ENCODE measurements around the gene UBR4. TPM values are rescaled to one million over a fixed set of nuclear protein-coding genes. Genes with fewer than 3 reads are reported as not detected.

UBR4 gene
- total RNA-seq, 2 donors from 2014 or later, result 97.7 to 114 TPM

DNA sequence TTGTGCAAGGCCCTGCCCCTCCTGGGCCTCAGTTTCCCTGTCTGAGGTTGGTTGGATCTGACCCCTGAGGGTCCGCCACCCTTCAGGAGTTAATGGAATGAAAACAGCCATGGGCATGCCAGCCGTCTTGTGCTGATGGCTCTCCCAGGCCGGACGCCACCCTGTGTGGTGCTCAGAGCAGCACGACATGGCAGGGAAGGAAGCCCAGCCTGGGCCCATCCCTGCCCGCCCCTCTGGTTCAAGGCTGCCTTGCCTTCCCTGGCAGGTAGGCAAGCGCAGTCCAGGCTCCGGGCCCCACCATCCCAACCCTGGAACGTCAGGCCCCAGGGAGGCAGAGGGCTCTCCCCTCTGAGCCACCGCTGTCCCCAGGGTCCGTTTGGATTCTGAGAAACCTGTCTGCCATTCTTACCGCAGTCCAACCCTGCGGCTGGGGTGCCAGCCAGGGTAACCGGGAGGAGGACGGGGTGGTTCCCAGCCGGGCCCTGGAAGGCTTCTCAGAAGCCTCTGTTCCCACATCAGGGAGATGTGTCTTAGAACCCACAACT, 145.1 kb downstream of the UBR4 start:
- no peak for DNase-seq
- H3K27ac ChIP-seq, result no peak overlapping the region
- peaks cover 14% of the 10 kb centered on the region for H3K4me1 ChIP-seq
- intact Hi-C loops (cut with DNase I), result no loop called here
- TF ChIP-seq, protein P1, sequence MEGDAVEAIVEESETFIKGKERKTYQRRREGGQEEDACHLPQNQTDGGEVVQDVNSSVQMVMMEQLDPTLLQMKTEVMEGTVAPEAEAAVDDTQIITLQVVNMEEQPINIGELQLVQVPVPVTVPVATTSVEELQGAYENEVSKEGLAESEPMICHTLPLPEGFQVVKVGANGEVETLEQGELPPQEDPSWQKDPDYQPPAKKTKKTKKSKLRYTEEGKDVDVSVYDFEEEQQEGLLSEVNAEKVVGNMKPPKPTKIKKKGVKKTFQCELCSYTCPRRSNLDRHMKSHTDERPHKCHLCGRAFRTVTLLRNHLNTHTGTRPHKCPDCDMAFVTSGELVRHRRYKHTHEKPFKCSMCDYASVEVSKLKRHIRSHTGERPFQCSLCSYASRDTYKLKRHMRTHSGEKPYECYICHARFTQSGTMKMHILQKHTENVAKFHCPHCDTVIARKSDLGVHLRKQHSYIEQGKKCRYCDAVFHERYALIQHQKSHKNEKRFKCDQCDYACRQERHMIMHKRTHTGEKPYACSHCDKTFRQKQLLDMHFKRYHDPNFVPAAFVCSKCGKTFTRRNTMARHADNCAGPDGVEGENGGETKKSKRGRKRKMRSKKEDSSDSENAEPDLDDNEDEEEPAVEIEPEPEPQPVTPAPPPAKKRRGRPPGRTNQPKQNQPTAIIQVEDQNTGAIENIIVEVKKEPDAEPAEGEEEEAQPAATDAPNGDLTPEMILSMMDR (IDR thresholded peaks at IDR 0.05), result no peak
- H3K4me3 ChIP-seq, result no peak overlapping the region
- H3K27me3 ChIP-seq, result no peaks in the 10 kb centered on the region
- H3K36me3 ChIP-seq, result no peaks in the 10 kb centered on the region
- no peak overlapping the region for H3K9ac ChIP-seq (ENCODE audit: low read depth in 2 of 2, low read length in 2 of 2)
- no peaks in the 10 kb centered on the region for H3K9me3 ChIP-seq

DNA sequence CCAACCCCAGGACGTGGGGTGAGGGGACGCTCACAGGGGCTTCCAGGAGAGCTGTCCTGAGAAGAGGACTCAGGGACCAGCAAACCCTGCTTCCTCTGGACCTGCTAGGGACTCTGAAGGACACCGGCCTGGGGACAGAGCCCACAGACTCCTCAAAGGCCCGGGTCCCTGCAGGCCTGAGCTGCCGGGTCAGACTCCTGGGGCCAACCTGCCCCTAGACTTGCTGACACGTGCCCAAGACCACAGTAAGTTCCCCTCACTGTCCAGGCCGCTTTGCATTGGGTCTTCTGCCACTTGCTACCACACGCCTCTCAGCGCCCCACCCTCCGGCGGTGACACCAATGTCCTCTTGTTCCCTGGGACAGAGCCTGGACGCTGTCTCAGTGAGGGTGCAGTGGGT, 146.9 kb downstream of the UBR4 start:
- Histone ChIP-seq H3K4me1 (peaks cover 14% of the 10 kb centered on the region), H3K9ac (ENCODE audit: low read depth in 2 of 2, low read length in 2 of 2) (no peak overlapping the region), H3K27ac (no peak overlapping the region), H3K9me3 (no peaks in the 10 kb centered on the region), H3K27me3 (no peaks in the 10 kb centered on the region), H3K36me3 (no peaks in the 10 kb centered on the region), H3K4me3 (no peak overlapping the region)
- DNase-seq, result no peak
- TF ChIP-seq, protein P1 (IDR thresholded peaks at IDR 0.05), result no peak
- intact Hi-C loops (cut with DNase I), result no loop called here

DNA sequence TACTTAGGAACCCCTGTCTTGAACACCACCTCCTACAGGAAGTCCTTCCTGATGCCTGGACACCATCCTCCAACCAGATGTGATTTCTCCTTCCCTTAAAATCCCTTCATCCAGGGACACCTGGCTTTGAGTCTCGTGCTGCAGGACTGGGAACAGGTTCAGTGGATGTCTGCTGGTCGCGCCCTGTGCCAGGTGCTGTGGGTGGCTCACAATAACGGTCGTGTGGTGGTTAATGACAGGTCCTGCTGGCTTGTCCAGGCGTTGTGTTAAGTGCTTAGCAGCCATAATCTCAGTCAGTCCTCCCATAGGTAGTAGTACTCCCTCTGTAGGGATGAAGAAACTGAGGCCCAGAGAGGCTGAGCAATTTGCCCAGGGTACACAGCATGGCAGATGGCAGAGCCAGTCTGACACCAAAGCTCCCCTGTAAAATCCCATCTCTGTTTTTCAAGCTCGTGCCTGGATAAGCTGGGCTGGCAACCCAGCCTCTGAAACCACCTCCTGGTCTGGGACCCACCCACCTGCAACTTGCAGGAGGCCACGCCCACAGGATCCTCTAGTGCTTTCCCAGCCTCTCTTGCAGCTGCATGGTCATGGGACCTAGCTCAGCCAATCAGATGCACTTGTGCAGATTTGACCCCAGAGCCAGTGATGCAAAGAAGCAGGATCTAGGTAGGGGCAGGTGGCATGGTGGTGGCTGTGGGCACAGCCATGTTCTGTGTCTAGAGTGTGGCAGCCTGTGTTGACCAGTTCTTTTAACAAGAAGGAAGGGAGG, 147.6 kb downstream of the UBR4 start:
- Histone ChIP-seq H3K4me1 (peaks cover 11% of the 10 kb centered on the region), H3K9me3 (no peaks in the 10 kb centered on the region), H3K4me3 (no peak overlapping the region), H3K27me3 (no peaks in the 10 kb centered on the region), H3K36me3 (no peaks in the 10 kb centered on the region), H3K27ac (peak overlapping the region; percentile 18), H3K9ac (ENCODE audit: low read depth in 2 of 2, low read length in 2 of 2) (no peak overlapping the region)
- DNase-seq, result peak; percentile 60
- intact Hi-C loops (cut with DNase I), result no loop called here
- TF ChIP-seq, protein P1 (IDR thresholded peaks at IDR 0.05), result no peak

DNA sequence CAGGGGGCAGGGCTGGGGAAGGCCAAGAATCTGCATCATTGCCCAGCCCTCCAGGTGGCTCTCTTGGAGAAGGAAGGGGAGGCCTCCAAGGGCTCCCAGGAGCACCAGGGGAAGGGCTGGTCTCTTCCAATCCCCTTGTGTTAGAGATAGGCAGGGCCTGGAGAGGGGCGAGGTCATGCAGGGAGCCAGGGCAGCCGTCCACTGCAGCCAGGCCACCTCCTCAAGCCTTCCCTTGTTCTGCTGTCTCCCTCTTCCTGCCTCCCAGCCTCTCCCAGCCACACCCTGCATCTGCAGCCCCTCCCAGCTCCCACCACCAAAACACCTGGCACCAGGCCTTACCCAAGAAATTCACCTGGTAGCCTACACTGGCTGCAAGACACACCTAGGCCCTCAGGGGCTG, 148.3 kb downstream of the UBR4 start:
- Histone ChIP-seq H3K27ac (peak overlapping the region; percentile 18), H3K27me3 (no peaks in the 10 kb centered on the region), H3K9ac (ENCODE audit: low read depth in 2 of 2, low read length in 2 of 2) (no peak overlapping the region), H3K4me1 (peaks cover 5% of the 10 kb centered on the region), H3K36me3 (no peaks in the 10 kb centered on the region), H3K4me3 (no peak overlapping the region), H3K9me3 (no peaks in the 10 kb centered on the region)
- intact Hi-C loops (cut with DNase I), result no loop called here
- TF ChIP-seq, protein P1 (IDR thresholded peaks at IDR 0.05), result no peak
- DNase-seq, result no peak

DNA sequence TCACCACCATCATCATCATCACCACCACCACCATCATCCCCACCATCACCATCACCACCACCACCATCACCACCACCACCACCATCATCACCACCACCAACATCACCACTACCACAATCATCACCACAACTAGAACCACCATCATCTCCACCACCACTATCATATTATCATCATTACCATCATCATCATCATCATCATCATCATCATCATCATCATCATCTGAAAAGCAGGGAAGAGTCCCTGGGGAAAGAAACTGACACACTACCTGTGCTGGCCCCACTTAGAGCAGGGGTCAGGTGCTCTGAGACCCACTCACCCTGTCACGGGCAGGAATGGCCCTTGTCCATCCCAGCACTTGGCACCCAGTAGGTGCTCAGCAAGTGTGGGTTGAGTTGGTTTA, 148.7 kb downstream of the UBR4 start:
- TF ChIP-seq, protein P1 (IDR thresholded peaks at IDR 0.05), result no peak
- no peak for DNase-seq
- Histone ChIP-seq H3K9ac (ENCODE audit: low read depth in 2 of 2, low read length in 2 of 2) (no peak overlapping the region), H3K4me1 (peaks cover 5% of the 10 kb centered on the region), H3K36me3 (no peaks in the 10 kb centered on the region), H3K4me3 (no peak overlapping the region), H3K27ac (no peak overlapping the region), H3K9me3 (no peaks in the 10 kb centered on the region), H3K27me3 (no peaks in the 10 kb centered on the region)
- intact Hi-C loops (cut with DNase I), result no loop called here
